Putamen (tissue), 1 donor: ENCODE data around the gene CXXC4.

ENCODE experiments used
- DNase-seq: peaks from one replicate; pipeline ENCODE4 v3.0.0-alpha.2; 2016; ENCODE audit warnings: low spot score

Gene CXXC4

DNA sequence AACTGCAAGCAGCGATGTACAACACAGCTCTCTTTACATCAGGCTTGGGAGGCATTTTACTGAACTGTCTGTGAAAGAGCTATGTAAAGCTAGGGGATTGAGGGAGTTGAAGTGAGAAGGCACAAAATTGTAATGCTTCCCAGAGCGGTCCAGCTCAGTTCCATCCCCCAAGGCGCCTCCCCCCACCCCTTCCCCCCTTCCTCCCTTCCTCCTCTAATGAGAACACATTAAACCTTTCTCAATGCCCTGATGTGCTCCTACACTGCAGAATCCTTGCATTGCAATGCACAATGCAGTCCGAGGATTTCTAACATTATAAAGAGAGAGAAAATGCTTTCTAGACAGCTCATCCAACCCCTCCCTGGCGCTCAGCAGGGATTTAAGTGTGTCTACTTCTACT lies 73.9 kb downstream of the CXXC4 start:
- no peak for DNase-seq
